H4 (cell line): Measurements from ENCODE around the gene ENKD1. TPM values are rescaled to one million over a fixed set of nuclear protein-coding genes. Genes with fewer than 3 reads are reported as not detected.
A peak's percentile ranks its signal among the peaks of the same experiment; 100 is the strongest.

Experiments used
- DNase-seq: peaks from one replicate; pipeline ENCODE4 v3.0.0-alpha.2; 2015; ENCODE audit warnings: low spot score
- total RNA-seq: library from RNA; depleted of rRNA; stranded (reverse); fragments of >200 nt; shearing (Covaris generic); gene quantifications from 2 replicates; pipeline ENCODE4 v1.2.3, GENCODE V29; 2014; rRNA removed

ENKD1 gene
- total RNA-seq, 1 experiment from 2014 or later: 5.6 TPM

DNA sequence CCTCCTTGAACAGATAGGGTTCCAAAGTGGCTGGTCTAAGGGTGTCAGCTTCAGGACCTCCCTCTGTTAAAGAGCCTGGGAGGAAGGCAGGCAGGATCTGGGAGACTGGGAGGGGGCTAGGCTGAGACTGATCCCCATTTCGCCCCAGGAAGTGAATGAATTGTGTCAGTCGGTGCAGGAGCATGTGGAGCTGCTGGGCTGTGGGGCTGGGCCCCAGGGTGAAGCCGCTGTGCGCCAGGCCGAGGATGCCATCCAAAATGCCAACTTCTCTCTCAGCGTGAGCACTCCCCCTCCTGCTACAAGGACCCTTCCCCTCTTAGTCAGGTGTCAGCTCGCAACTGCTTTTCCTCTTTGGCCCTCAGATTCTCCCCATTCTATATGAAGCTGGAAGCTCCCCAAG lies 15.5 kb downstream of the ENKD1 start:
- DNase-seq: no peak

DNA sequence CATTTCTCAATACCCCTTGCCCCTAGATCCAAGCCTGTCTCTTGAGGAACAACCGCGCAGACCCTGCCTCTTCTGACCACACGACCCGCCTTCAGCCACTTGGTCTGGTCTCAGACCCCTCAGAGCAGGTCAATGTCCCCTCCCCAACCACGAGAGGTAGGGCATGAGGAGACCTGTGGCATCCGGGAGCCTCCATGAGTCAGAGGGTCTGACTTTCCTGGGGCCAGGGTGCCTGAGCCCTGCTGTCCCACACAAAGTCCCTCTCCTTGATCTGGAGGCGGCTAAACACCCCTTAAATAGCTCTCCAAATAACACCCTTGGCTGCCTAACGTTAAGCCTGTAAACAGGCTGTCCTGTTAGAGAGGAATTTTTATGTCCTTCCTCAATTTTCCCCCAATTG lies 16.5 kb downstream of the ENKD1 start:
- DNase-seq: no peak

DNA sequence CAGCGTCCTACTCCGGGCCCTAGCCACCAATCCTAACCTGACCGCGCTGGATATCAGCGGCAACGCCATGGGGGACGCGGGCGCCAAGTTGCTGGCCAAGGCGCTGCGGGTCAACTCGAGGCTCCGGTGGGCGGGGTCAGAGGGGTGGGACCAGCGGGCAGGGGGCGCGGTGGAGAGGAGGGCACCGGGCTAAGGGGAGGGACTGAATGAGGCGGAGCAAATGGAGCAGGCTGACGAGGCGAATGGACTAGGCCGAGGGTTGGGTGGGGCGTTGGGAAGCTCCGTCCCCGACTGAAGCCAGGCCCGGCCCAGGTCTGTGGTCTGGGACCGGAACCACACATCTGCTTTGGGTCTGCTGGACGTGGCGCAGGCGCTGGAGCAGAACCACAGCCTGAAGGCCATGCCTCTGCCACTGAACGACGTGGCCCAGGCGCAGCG lies 17.0 kb downstream of the ENKD1 start:
- no peak for DNase-seq

DNA sequence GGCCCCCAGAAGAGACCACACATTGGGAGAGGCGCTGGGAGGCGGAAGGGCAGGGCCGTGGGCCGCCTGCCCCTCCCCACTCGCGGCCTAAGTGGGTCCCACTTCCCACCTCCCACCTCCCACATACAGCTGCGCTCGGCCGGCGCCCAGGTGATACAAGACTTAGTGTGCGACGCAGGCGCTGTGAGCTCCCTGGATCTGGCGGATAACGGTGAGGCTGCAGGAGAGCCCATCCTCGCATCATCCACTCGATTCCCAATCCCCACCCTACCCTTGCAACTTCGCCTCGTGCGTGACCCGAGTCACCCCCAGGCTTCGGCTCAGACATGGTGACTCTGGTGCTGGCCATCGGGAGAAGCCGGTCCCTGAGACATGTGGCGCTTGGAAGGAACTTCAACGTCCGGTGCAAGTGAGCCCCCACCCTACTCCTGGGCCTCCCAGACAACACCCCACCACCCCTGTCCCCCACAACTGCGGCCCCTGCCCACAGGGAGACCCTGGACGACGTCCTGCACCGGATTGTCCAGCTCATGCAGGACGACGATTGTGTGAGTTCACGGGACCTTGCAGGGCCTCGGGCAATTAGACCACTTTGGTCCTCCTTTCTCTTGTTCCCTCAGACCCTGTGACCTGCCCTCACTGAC lies 17.7 kb downstream of the ENKD1 start:
- no peak for DNase-seq

DNA sequence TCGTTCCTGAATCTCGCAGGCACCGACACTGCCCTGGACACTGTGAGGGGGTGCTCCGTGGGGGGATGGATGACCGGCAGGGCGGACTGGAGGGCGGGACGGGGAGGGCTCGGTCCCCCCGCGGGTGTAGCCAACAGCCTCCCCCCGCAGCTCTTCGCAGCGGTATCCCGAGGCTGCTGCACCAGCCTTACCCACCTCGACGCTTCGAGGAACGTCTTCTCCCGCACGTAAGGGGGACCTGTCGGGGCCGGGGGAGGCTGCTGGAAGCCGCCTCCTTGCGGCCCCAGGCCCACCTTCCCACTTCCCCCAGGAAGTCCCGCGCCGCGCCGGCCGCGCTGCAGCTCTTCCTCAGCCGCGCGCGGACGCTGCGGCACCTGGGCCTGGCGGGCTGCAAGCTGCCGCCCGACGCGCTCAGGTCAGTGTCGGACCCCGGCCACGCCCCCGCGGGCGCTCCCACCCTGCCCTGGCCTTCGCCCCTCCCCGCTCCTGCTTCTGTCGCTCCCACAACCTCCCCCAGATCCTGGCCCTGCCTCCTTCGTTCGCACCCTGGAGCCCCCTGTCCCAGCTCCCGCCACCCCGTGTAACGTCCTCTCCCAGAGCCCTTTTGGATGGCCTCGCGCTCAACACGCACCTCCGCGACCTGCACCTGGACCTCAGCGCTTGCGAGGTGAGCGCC lies 18.3 kb downstream of the ENKD1 start:
- DNase-seq: no peak

DNA sequence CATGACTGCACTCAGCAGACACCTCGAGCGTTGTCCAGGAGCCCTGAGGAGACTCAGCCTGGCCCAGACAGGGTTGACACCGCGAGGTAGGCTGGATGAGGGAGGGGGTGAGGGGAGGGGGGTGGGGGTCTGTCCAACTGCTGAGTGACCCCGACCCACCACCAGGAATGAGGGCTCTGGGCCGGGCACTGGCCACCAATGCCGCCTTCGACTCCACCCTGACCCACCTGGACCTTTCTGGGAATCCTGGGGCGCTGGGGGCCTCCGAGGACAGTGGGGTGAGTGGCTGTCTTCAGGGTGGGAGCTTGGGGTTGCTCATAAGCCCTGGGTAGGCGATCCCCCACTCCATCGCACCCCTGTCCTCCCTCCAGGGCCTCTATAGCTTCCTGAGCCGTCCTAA lies 18.9 kb downstream of the ENKD1 start:
- no peak for DNase-seq

DNA sequence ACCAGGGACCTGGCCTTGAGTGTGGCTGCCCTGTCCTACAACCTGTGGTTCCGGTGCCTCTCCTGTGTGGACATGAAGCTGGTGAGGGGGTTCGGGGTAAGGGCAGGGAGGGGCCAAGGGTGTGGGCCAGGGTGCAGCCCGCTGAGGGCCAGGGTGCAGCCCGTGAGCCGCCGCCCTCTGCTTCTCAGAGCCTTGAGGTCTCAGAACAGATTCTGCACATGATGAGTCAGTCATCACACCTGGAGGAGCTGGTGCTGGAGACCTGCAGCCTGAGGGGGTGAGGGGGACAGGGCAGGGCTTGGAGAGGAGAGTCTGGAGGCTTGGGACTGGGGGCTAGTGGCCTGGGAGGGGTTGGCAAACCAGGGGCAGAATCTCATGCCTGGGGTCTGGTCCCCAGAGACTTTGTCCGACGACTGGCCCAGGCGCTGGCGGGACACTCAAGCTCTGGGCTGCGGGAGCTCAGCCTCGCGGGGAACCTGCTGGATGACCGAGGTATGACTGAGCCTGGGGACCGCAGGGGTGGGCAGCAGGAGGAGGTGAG lies 19.4 kb downstream of the ENKD1 start:
- no peak for DNase-seq

DNA sequence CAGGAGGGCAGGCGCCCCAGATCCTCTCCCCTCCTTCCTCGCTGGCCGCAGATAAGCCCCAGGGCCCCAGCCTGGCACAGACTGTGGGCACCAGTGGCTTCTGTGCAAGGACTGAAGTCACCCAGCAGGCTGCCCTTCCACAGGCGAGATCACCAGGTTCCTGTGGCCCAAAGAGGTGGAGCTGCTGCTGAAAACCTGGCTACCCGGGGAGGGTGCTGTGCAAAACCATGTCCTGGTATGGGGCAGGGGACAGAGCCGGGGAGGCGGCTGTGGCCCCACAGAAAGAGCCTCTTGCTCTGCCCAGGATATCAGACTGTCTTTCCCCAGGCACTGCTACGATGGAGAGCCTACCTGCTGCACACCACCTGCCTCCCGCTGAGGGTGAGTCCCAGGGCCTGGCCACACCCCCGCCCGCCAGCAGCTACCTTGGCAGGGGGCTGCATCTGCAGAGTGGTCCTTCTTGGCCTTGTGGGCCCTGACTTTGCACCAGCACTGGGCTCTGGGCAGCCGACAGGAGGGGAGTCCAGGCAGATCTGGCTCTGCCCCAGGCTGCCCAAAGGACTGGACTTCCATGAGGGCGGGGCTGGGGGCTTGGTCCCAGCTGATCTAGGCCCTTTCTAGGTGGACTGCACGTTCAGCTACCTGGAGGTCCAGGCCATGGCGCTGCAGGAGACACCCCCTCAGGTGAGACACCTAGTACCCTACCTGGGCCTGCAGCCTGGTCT lies 21.0 kb downstream of the ENKD1 start:
- no peak for DNase-seq

DNA sequence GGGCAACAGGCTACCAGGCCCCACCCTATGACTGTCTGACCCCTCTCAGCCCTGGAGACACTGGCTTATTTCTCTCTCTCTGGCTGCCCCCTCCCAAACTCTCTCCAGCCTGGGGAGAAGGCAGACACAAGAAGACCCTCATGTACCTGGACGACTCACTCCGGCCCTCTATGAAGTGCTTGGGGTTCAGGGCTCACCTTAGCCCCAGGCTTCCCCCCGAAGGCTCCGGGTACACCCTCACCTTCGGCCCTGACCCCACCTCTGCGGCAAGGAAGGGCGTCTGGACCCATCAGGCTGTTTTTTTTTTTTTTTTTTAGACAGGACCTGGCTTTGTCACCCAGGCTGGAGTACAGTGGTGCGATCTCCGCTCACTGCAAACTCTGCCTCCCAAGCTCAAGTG lies 22.5 kb downstream of the ENKD1 start:
- DNase-seq: no peak

DNA sequence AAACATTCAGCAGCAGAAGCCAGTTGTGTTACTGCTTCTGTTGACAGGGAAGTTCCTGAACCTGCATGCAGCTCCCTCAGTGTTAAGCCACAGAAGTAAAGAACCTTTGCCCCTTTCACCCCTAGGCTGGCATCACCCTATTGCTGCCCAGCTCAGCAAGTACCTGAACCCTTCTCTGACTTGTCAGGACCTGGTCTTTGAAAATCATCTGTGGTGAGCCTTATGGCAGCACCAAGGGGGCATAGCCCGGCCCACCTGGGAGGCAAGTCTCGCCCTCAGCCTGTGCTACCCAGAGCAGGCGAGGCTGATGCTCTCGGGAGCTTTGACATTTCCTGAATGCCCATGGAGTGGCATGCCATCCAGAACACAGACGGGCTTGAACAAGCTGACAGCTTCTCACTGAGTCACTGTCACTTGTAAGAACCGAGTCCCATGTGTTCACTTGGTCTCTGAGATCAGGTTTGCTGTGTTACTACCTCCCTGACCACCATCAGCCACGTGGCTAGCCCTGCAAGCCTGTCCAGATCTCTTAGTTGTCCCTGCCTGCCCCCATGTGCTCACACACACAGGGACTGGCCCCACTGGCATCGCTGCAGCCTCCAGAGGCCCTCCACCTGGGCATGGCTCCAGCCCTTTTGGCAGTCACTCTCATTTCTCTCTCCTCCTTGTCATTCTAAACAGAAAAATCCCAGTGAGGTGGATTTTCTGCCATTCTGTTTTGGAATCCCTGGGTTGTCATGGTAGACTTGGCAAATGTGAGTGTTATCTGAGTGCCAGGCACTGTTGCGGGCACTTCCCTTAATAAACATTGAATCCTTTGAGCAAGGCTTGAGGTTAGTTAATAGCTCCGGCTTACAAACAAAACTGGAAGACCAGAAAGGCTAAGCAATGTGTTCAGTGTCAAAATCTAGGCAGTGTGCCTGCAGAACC lies 24.5 kb downstream of the ENKD1 start:
- peak; percentile 93 for DNase-seq

DNA sequence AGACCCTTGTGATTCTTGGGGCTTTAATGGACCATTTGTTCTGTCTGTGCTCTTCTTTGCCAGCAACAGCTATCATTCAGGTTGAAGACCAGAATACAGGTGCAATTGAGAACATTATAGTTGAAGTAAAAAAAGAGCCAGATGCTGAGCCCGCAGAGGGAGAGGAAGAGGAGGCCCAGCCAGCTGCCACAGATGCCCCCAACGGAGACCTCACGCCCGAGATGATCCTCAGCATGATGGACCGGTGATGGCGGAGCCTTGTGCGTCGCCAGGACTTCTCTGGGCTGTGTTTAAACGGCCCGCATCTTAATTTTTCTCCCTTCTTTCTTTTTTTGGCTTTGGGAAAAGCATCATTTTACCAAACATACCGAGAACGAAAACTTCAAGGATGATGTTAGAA lies 28.9 kb downstream of the ENKD1 start:
- no peak for DNase-seq

DNA sequence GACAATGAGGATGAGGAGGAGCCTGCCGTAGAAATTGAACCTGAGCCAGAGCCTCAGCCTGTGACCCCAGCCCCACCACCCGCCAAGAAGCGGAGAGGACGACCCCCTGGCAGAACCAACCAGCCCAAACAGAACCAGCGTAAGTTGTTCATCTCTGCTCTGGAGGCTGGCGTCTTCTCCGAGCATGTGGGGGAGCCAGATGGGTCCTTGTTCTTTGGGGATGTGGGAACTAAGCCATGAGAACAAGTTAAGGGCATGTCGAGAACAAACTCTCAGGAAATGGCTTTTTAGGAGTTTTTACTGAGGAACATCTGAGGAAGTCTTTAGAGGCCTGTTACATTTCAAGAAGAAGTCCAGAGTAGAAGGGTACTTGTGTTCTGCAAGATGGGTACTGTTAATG lies 29.8 kb downstream of the ENKD1 start:
- DNase-seq: no peak

DNA sequence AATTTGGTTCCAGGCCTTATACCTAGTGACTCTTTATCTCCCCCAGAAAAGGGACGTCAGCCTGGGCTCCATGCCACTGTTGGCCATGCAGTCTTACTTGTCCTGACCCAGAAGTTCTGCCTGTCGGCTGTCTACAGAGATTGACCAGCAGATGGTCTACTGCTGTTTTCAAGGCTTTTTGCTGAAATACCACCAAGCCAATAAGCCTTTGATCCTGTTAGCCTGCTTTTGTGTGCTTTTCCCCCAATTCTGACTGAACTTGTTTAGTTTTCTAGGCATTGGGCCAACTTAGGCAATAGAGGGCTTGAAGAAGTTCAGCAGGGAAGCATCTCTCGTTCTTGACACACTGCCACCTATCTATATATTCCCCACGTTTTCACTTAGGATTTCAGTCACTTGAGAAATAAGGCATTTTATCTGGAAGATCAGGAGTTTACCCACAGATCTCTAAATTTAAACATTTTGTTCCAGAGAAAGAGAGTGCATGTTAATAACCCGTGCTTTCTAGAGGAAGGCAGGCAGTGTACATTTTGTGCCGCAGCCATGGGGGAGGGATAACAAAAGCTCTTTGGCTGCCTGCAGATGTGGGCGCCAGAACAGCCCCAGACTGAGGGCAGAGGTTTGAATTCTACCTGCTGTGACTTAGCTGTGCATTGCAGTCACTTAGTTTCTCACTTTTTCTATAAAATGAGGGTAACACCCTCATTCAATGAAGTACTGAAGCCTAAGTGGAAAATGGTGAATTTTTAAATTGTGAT lies 34.0 kb downstream of the ENKD1 start:
- no peak for DNase-seq

DNA sequence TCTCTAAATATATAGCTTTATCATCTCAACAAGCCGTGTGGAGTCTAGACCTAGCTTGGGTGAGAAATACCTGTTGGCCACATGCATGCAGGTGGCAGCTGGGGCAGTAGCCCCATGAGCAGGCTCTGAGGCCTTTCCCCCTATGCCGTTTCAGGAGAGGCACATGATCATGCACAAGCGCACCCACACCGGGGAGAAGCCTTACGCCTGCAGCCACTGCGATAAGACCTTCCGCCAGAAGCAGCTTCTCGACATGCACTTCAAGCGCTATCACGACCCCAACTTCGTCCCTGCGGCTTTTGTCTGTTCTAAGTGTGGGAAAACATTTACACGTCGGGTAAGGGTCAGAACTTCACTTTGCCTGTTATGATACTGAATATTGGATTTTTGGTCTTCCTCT lies 38.3 kb downstream of the ENKD1 start:
- DNase-seq: no peak

DNA sequence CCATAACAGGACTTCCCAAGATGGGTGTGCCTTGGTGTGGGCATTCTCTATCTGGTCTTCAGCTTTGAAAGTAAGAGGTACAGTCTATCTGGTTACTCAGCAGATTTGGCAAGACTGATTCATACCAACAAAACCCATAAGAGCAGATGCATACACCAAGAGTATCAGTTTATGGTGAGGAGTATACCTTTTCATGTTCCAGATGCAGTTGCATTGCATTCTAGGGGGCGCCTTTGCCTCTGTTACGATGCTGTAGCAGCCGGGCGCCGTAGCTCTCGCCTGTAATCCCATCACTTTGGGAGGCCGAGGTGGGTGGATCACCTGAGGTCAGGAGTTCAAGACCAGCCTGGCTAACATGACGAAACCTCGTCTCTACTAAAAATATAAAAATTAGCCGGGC lies 52.7 kb downstream of the ENKD1 start:
- no peak for DNase-seq

Other genes with a start within 250 kb of the ENKD1 start
- gene HSD11B2, start 235.6 kb downstream of the ENKD1 start, total RNA-seq: 0.10 TPM in 1 of 2 replicates, not detected in the other
- 99.0 and 101 TPM in 2 replicates for gene ATP6V0D1, start 185.6 kb downstream of the ENKD1 start, total RNA-seq
- gene AGRP, start 183.2 kb downstream of the ENKD1 start, total RNA-seq: not detected in 2 replicates
- 10.4 and 11.0 TPM in 2 replicates for gene RIPOR1, start 137.9 kb downstream of the ENKD1 start, total RNA-seq
- 40.9 and 41.3 TPM in 2 replicates for gene CTCF, start 104.2 kb downstream of the ENKD1 start, total RNA-seq
- 0.17 and 0.18 TPM in 2 replicates for gene CARMIL2, start 21.6 kb downstream of the ENKD1 start, total RNA-seq
- 29.1 and 45.6 TPM in 2 replicates for gene ACD, start 6.5 kb downstream of the ENKD1 start, total RNA-seq
- not detected in 2 replicates for gene PARD6A, start 5.8 kb downstream of the ENKD1 start, total RNA-seq
- gene C16orf86, start 64 bp upstream of the ENKD1 start, total RNA-seq: not detected in 2 replicates
- gene GFOD2, start 52.6 kb upstream of the ENKD1 start, total RNA-seq: 10.7 and 11.5 TPM in 2 replicates
- 1.7 and 3.2 TPM in 2 replicates for gene RANBP10, start 139.8 kb upstream of the ENKD1 start, total RNA-seq
- 0.48 TPM in 1 of 2 replicates, not detected in the other for gene TSNAXIP1, start 140.1 kb upstream of the ENKD1 start, total RNA-seq
- 39.5 and 43.7 TPM in 2 replicates for gene THAP11, start 175.6 kb upstream of the ENKD1 start, total RNA-seq
- 95.0 and 256 TPM in 2 replicates for gene NUTF2, start 180.2 kb upstream of the ENKD1 start, total RNA-seq
- 12.0 and 20.8 TPM in 2 replicates for gene CENPT, start 180.9 kb upstream of the ENKD1 start, total RNA-seq
- gene EDC4, start 206.3 kb upstream of the ENKD1 start, total RNA-seq: 28.3 and 35.3 TPM in 2 replicates
- gene NRN1L, start 218.1 kb upstream of the ENKD1 start, total RNA-seq: not detected in 2 replicates
- 7.7 and 8.1 TPM in 2 replicates for gene PSKH1, start 226.5 kb upstream of the ENKD1 start, total RNA-seq